ENCODE data around the gene ZSWIM3. TPM values are rescaled to one million over a fixed set of nuclear protein-coding genes. Genes with fewer than 3 reads are reported as not detected.
A peak's percentile ranks its signal among the peaks of the same experiment; 100 is the strongest.

Gene ZSWIM3
- total RNA-seq, 1 experiment from 2014 or later: 4.2 TPM

DNA sequence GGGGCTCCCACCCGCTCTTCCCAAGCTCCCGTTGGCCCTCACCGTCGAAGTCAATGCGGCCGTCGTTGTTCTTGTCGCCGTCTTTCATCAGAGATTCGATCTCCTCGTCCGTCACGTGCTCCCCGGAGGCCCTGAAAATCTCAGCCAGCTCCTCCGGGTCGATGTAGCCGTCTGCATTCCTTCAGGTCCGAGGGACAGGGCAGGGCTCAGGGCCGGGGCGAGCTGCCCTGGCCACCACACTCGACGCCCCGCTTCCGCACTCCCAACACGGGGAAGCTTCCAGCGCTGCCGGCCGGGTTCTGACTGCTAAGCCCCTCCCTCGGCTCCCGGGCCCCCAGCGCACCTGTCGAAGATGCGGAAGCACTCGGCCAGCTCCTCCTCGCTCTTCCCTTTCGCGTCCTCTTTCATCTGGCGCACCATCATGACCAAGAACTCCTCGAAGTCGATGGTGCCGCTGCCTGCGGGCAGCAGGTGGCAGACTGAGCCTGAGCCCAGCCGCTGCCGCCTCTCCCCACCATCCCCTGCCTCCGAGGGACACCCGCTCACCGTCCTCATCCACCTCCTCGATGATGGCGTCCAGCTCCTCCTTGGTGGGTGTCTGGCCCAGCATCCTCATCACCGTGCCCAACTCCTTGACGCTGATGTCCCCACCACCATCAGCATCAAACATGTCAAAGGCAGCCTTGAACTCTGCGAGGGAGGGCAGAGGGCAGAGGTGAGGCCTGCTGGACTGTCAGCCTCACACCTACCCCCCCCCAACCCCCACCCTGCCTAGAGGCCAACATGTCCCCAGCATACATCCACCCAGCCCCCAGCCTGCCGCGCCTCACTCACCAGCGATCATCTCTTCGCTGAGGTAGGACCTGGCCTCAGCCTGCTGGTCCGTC is 33.2 kb upstream of the ZSWIM3 start:
- no peaks in the 10 kb centered on the region for H4K20me1 ChIP-seq (ENCODE audit: low read length)
- ChIA-PET POLR2A (ENCODE audit: unreplicated experiment) (no interaction called here), CTCF (interaction anchor here (1.1 kb wide), 1 partner anchor 67 kb away, joined by 3 read pairs; no protein-coding TSS in a partner anchor)
- intact Hi-C loops (cut with micrococcal nuclease): no loop called here
- no peak overlapping the region for H3K9ac ChIP-seq (ENCODE audit: low read length)
- no peak for TF ChIP-seq EZH2phosphoT487 (IDR thresholded peaks at IDR 0.05; ENCODE audit: borderline replicate concordance, low read length)
- TF ChIP-seq, protein P1, sequence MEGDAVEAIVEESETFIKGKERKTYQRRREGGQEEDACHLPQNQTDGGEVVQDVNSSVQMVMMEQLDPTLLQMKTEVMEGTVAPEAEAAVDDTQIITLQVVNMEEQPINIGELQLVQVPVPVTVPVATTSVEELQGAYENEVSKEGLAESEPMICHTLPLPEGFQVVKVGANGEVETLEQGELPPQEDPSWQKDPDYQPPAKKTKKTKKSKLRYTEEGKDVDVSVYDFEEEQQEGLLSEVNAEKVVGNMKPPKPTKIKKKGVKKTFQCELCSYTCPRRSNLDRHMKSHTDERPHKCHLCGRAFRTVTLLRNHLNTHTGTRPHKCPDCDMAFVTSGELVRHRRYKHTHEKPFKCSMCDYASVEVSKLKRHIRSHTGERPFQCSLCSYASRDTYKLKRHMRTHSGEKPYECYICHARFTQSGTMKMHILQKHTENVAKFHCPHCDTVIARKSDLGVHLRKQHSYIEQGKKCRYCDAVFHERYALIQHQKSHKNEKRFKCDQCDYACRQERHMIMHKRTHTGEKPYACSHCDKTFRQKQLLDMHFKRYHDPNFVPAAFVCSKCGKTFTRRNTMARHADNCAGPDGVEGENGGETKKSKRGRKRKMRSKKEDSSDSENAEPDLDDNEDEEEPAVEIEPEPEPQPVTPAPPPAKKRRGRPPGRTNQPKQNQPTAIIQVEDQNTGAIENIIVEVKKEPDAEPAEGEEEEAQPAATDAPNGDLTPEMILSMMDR (conservative IDR thresholded peaks at IDR 0.05; ENCODE audit: low read depth, low read length): peak; percentile 71
- TF ChIP-seq EZH2 (IDR thresholded peaks at IDR 0.05; ENCODE audit: low read length, unreplicated experiment): no peak
- no peak overlapping the region for H3K27ac ChIP-seq (ENCODE audit: low read length)
- H3K9me2 ChIP-seq (replicated peaks; ENCODE audit: low read length): no peaks in the 10 kb centered on the region
- no peak overlapping the region for H2AFZ ChIP-seq (ENCODE audit: low read length)
- BruUV-seq (replicated peaks): no TSS peak
- peaks cover 9% of the 10 kb centered on the region; the same call in 1 of the 2 replicates for H3K4me1 ChIP-seq (ENCODE audit: insufficient read depth, low read length)
- no peaks in the 10 kb centered on the region for H3K9me3 ChIP-seq (ENCODE audit: low read length)
- ATAC-seq: peak; percentile 55
- no peaks in the 10 kb centered on the region for H3K27me3 ChIP-seq (ENCODE audit: low read length)
- no peak overlapping the region for H3K4me3 ChIP-seq (ENCODE audit: low read length)
- H3K36me3 ChIP-seq (ENCODE audit: low read depth, low read length): no peaks in the 10 kb centered on the region
- H3F3A ChIP-seq (ENCODE audit: low read length, unreplicated experiment): no peaks in the 10 kb centered on the region
- no peaks in the 10 kb centered on the region for H3K79me2 ChIP-seq (ENCODE audit: low read length)
- DNase-seq: peak; percentile 27
- no peak overlapping the region for H3K4me2 ChIP-seq (ENCODE audit: low read length)

DNA sequence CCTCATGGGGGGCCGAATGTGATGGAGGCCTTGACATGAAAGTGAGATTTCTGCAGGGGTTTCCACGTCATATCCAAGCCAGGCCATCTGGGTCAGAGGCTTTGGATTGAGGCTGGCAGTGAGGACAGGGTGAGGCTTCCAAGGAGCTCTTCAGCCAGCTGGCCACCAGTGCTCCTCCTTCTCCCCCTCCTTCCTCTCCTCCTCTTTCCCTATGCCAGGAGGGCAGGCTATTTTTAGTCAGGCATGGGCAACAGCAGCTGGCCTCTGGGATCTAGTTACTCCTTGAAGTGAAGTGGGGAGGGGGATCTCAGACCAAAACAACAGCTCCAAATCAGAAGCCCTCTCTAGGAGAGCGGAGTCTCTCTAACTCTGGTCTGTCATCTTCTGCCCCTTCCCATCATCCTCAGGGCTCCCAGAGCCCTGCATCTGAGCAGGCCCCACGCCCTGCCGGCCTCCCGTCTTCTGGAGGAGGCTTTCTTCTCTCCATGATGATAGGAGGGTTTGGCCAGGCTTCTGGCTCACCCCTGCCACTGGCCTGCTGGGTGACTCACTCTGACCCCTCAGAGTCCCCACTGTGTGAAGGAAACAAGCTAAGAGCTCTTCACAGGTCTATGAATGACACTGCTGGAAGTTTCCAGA is 30.9 kb upstream of the ZSWIM3 start:
- POLR2A ChIA-PET (ENCODE audit: unreplicated experiment): no interaction called here
- H2AFZ ChIP-seq (ENCODE audit: low read length): no peak overlapping the region

More for the DNA sequence above, 30.9 kb upstream of the ZSWIM3 start:
- Histone ChIP-seq H3F3A (ENCODE audit: low read length, unreplicated experiment) (no peaks in the 10 kb centered on the region), H3K9me3 (ENCODE audit: low read length) (no peaks in the 10 kb centered on the region), H3K27ac (ENCODE audit: low read length) (no peak overlapping the region), H3K4me3 (ENCODE audit: low read length) (no peak overlapping the region), H3K36me3 (ENCODE audit: low read depth, low read length) (no peaks in the 10 kb centered on the region), H3K79me2 (ENCODE audit: low read length) (no peaks in the 10 kb centered on the region), H3K9ac (ENCODE audit: low read length) (no peak overlapping the region), H3K9me2 (replicated peaks; ENCODE audit: low read length) (no peaks in the 10 kb centered on the region), H3K4me2 (ENCODE audit: low read length) (no peak overlapping the region), H3K4me1 (ENCODE audit: insufficient read depth, low read length) (peaks cover 9% of the 10 kb centered on the region; the same call in 1 of the 2 replicates), H4K20me1 (ENCODE audit: low read length) (no peaks in the 10 kb centered on the region), H3K27me3 (ENCODE audit: low read length) (no peaks in the 10 kb centered on the region)
- CTCF ChIA-PET: no interaction called here
- DNase-seq: no peak
- intact Hi-C loops (cut with micrococcal nuclease): no loop called here
- no TSS peak for BruUV-seq (replicated peaks)
- ATAC-seq: no peak
- TF ChIP-seq EZH2 (IDR thresholded peaks at IDR 0.05; ENCODE audit: low read length, unreplicated experiment) (no peak), EZH2phosphoT487 (IDR thresholded peaks at IDR 0.05; ENCODE audit: borderline replicate concordance, low read length) (no peak)
- TF ChIP-seq, protein P1 (conservative IDR thresholded peaks at IDR 0.05; ENCODE audit: low read depth, low read length): no peak
